ENCODE data around the gene CCDC148.

DNA sequence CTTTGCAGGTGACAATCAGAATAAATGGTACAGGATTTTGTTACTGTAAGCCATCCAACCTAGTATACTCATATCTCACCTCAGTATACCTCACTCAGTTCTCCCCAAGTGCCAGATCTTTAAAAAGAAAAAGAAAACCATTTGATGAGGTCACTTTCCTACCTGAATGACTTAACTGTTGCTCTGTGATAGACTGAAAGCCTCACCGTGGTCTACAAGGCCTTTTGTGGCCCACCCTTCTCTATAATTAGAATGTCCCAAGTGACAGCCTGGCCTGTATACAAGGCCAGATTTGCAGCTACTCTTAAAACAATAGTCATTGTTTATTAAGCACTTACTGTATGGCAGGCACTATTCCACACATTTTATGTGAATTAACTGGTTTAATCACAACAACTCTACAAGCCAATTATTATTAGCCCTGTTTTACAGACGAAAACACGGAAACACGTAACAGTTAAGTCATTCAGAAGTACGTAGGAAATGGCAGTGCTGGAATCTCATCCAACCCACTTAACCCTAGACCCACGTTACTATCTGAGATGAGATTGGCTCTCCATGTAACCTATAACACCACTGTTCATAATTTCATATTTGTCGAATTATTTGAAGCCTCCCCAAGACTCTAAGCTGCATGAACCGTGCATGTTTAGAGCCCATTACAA lies 28.5 kb upstream of the CCDC148 start:
- TF ChIP-seq, protein P1, sequence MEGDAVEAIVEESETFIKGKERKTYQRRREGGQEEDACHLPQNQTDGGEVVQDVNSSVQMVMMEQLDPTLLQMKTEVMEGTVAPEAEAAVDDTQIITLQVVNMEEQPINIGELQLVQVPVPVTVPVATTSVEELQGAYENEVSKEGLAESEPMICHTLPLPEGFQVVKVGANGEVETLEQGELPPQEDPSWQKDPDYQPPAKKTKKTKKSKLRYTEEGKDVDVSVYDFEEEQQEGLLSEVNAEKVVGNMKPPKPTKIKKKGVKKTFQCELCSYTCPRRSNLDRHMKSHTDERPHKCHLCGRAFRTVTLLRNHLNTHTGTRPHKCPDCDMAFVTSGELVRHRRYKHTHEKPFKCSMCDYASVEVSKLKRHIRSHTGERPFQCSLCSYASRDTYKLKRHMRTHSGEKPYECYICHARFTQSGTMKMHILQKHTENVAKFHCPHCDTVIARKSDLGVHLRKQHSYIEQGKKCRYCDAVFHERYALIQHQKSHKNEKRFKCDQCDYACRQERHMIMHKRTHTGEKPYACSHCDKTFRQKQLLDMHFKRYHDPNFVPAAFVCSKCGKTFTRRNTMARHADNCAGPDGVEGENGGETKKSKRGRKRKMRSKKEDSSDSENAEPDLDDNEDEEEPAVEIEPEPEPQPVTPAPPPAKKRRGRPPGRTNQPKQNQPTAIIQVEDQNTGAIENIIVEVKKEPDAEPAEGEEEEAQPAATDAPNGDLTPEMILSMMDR (IDR thresholded peaks at IDR 0.05 in 4 of 5, conservative IDR thresholded peaks at IDR 0.05 in 1 of 5) = no peak
- no peak for TF ChIP-seq POLR2A (IDR thresholded peaks at IDR 0.05)
